ENCODE data around the gene SPIN1.

DNA sequence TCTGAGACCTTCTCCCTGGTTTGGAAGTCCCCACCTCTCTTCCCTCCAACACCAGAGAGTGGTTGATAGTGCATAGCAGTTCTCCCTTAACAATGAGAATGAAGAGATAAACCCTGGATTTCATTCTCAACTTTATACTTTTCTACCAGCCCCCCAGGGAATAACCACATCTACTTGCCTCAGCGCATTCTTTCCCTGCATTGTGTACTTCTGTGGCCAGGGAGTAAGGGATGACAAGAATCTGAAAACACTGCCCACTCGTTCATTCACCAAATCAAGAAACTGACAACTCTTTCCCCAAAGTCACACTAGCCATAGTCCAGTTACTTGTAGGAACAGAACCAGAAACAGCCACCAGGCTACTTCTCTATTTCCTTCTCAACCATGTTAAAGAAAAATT, 46.0 kb upstream of the SPIN1 start:
- TF ChIP-seq, protein P1, sequence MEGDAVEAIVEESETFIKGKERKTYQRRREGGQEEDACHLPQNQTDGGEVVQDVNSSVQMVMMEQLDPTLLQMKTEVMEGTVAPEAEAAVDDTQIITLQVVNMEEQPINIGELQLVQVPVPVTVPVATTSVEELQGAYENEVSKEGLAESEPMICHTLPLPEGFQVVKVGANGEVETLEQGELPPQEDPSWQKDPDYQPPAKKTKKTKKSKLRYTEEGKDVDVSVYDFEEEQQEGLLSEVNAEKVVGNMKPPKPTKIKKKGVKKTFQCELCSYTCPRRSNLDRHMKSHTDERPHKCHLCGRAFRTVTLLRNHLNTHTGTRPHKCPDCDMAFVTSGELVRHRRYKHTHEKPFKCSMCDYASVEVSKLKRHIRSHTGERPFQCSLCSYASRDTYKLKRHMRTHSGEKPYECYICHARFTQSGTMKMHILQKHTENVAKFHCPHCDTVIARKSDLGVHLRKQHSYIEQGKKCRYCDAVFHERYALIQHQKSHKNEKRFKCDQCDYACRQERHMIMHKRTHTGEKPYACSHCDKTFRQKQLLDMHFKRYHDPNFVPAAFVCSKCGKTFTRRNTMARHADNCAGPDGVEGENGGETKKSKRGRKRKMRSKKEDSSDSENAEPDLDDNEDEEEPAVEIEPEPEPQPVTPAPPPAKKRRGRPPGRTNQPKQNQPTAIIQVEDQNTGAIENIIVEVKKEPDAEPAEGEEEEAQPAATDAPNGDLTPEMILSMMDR (conservative IDR thresholded peaks at IDR 0.05): no peak
- no peak for TF ChIP-seq ZFX (IDR thresholded peaks at IDR 0.05)

All from C4-2B (cell line).